Gastrocnemius medialis (tissue), 4 donors: ENCODE measurements around the gene ZNF418. TPM values are rescaled to one million over a fixed set of nuclear protein-coding genes. Genes with fewer than 3 reads are reported as not detected.
"Not testable (repeated sequence)": the region's sequence is repeated elsewhere in the genome, so short reads cannot be mapped to it uniquely, and the experiment has no call there.

Experiments used
- ATAC-seq, 2 donors: fragments of 150-250 bp; one replicate each; pipeline ENCODE4 v1.9.1; 2016
- DNase-seq, 2 donors: peaks; one replicate each; pipeline ENCODE4 v3.0.0-alpha.2; 2019
- H3K27ac ChIP-seq, 4 donors: fragments of 200-600 bp; sonication (generic); 1 replicate in 1 of 4; 2 replicates in 3 of 4; pipeline ENCODE4 v1.5.1; 2016 to 2018; ENCODE audit warnings: mild to moderate bottlenecking in 2 of 4, moderate library complexity in 1 of 4
- H3K27me3 ChIP-seq, 3 donors: fragments of 200-600 bp; sonication (generic) in 2 of 3; 1 replicate in 1 of 3; 2 replicates in 2 of 3; pipeline versions ENCODE4 v1.5.1 to v1.6.0; 2016 to 2019; ENCODE audit warnings: mild to moderate bottlenecking in 1 of 3, moderate library complexity in 1 of 3
- H3K36me3 ChIP-seq, 2 donors: fragments of 200-600 bp; sonication (generic) in 1 of 2; one replicate each; pipeline ENCODE4 v1.5.1; 2017 to 2018
- H3K4me1 ChIP-seq, 2 donors: fragments of 200-600 bp; sonication (generic) in 1 of 2; one replicate each; pipeline ENCODE4 v1.5.1; 2016 to 2017; ENCODE audit warnings: mild to moderate bottlenecking in 2 of 2
- H3K4me3 ChIP-seq, 4 donors: fragments of 200-600 bp; sonication (generic) in 3 of 4; 1 replicate in 1 of 4; 2 replicates in 3 of 4; pipeline ENCODE4 v1.5.1; 2016 to 2019; ENCODE audit warnings: mild to moderate bottlenecking in 2 of 4
- H3K9me3 ChIP-seq, 3 donors: fragments of 200-600 bp; sonication (generic) in 2 of 3; 1 replicate in 1 of 3; 2 replicates in 2 of 3; pipeline ENCODE4 v1.5.1; 2016 to 2019
- CTCF ChIP-seq, 5 experiments: fragments of 450-650 bp in 3 of 5; fragments of 200-600 bp in 2 of 5; sonication (generic) in 2 of 5; IDR thresholded peaks in 4 of 5; conservative IDR thresholded peaks in 1 of 5; 1 replicate in 4 of 5; 2 replicates in 1 of 5; pipeline ENCODE4 v1.5.1; 2016 to 2019; ENCODE audit warnings: antibody characterized with exemption in 5 of 5, mild to moderate bottlenecking in 3 of 5, moderate library complexity in 3 of 5
- POLR2A ChIP-seq, 2 donors: fragments of 450-650 bp; IDR thresholded peaks; one replicate each; pipeline ENCODE4 v1.6.1; 2017; ENCODE audit warnings: antibody characterized with exemption in 2 of 2, mild to moderate bottlenecking in 2 of 2, moderate library complexity in 2 of 2
- in situ Hi-C, 4 donors: fragments of 200-750 bp; cut with MboI; loops; one replicate each; pipeline versions ENCODE4 v1.15.0 to v1.8.0; 2017; ENCODE audit warnings: low sequenced_read_pairs in 4 of 4
- intact Hi-C: fragments of 100-400 bp; cut with DNase I; formaldehyde crosslinking; loops from one replicate; pipeline ENCODE4 v1.15.1; 2023; ENCODE audit warnings: low total_unique reads
- total RNA-seq, 4 donors: library from RNA; depleted of rRNA; stranded (reverse); fragments of >200 nt; gene quantifications; one replicate each; pipeline versions ENCODE4 v1.1.0 to v1.2.3, GENCODE V29; 2016

The ZNF418 gene
- total RNA-seq, 4 donors from 2014 or later, result 0.52 to 2.4 (median 0.87) TPM

DNA sequence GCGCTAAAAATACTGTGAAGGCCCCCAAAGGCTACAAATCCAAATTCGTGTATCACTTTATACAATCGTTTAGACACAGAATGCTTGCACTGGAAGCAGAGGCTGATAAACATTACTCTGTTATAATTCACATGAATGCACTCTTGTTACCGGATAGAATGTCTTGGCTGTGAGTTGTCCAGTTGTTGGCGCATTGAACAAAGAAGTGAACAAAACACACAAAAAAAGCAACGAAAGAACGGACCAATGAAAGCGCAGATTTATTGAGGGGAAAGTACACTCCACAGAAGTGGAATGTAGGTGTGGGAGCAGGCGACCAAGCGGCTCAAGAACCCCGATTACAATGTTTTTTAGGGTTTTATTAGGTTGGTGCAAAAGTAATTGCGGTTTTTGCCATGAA lies 529 bp upstream of the ZNF418 start:
- H3K9me3 ChIP-seq, result peaks cover 6 to 36% (median 16%) of the 10 kb centered on the region in 3 donors
- no peak overlapping the region for H3K27ac ChIP-seq
- ATAC-seq (no peak), DNase-seq (no peak)
- intact Hi-C loops, result no loop called here
- no peaks in the 10 kb centered on the region for H3K4me1 ChIP-seq
- peaks cover 7 to 67% of the 10 kb centered on the region in 2 donors for H3K36me3 ChIP-seq
- in situ Hi-C loops, result no loop called here
- peak overlapping the region in 3 of 4 donors; percentile 70 to 86 (median 80) for H3K4me3 ChIP-seq
- no peak for TF ChIP-seq POLR2A (IDR thresholded peaks at IDR 0.05)
- TF ChIP-seq CTCF (IDR thresholded peaks at IDR 0.05 in 4 of 5, conservative IDR thresholded peaks at IDR 0.05 in 1 of 5), result no peak
- H3K27me3 ChIP-seq, result no peaks in the 10 kb centered on the region

- no peak for TF ChIP-seq CTCF (IDR thresholded peaks at IDR 0.05 in 4 of 5, conservative IDR thresholded peaks at IDR 0.05 in 1 of 5)
- TF ChIP-seq POLR2A (IDR thresholded peaks at IDR 0.05), result no peak
- ATAC-seq (no peak), DNase-seq (no peak)
- intact Hi-C loops (no loop called here), in situ Hi-C loops (no loop called here)
- H3K9me3 ChIP-seq, result peaks cover 0 to 26% (median 15%) of the 10 kb centered on the region in 3 donors
- H3K27me3 ChIP-seq, result no peaks in the 10 kb centered on the region
- no peak overlapping the region for H3K27ac ChIP-seq
- H3K4me1 ChIP-seq, result no peaks in the 10 kb centered on the region
- peaks cover 0 to 76% of the 10 kb centered on the region in 2 donors for H3K36me3 ChIP-seq
- no peak overlapping the region for H3K4me3 ChIP-seq
These were observed 7.6 kb downstream of the ZNF418 start for GRCh38 chr19:57927587-57927986.

- H3K9me3 ChIP-seq, H3K27me3 ChIP-seq: not testable (repeated sequence)
- Histone ChIP-seq H3K27ac (peak within 1 kb of the TSS; percentile 79 to 89 (median 84)), H3K4me1 (peaks cover 10 to 11% of the 10 kb centered on the region in 2 donors), H3K4me3 (peak within 1 kb of the TSS; percentile 72 to 96 (median 92)), H3K36me3 (peaks cover 0 to 28% of the 10 kb centered on the region in 2 donors)
- ATAC-seq (peak; percentile 100), DNase-seq (peak; percentile 74 to 83)
- in situ Hi-C loops (loop anchor here in 2 of 4 donors (25.0 kb wide), 1 partner anchor 179 kb away; the partner anchor contains the start of genes ZNF671 (in 2 of the 2) and ZNF776 (in 2 of the 2)), intact Hi-C loops (loop anchor here (1.0 to 2.0 kb wide), 3 partner anchors 86 to 338 kb away; partner anchors contain the start of genes ZNF416 and ZNF606)
- TF ChIP-seq POLR2A (IDR thresholded peaks at IDR 0.05) (peak; percentile 16 to 56), CTCF (IDR thresholded peaks at IDR 0.05 in 4 of 5, conservative IDR thresholded peaks at IDR 0.05 in 1 of 5) (peak in 2 of 5 experiments; percentile 13 to 25)
These were observed 18.8 kb downstream of the ZNF418 start, which contains the start of gene ZNF417 for GRCh38 chr19:57916168-57916995. Gene ZNF417 (minus strand): TSS chr19:57916592. CDS start chr19:57916411, 181 bp downstream.

- TF ChIP-seq CTCF (IDR thresholded peaks at IDR 0.05 in 4 of 5, conservative IDR thresholded peaks at IDR 0.05 in 1 of 5) (no peak), POLR2A (IDR thresholded peaks at IDR 0.05) (no peak)
- in situ Hi-C loops, result loop anchor here in 2 of 4 donors (25.0 kb wide), 1 partner anchor 177 kb away; the partner anchor contains the start of genes ZNF671 (in 2 of the 2) and ZNF776 (in 2 of the 2)
- H3K9me3 ChIP-seq, result no peaks in the 10 kb centered on the region
- no peaks in the 10 kb centered on the region for H3K27me3 ChIP-seq
- H3K36me3 ChIP-seq, result peaks cover 0 to 28% of the 10 kb centered on the region in 2 donors
- H3K4me3 ChIP-seq, result no peak overlapping the region
- ATAC-seq (no peak), DNase-seq (no peak)
- intact Hi-C loops, result no loop called here
- no peak overlapping the region for H3K27ac ChIP-seq
- peaks cover 10 to 11% of the 10 kb centered on the region in 2 donors for H3K4me1 ChIP-seq
These were observed 20.7 kb downstream of the ZNF418 start for GRCh38 chr19:57914531-57914930.
